ENCODE measurements around the gene CSH2.
"Not testable (repeated sequence)": the region's sequence is repeated elsewhere in the genome, so short reads cannot be mapped to it uniquely, and the experiment has no call there.

Gene CSH2

GRCh38 chr17:63894821-63895220 is 21.3 kb upstream of the CSH2 start:
- not testable (repeated sequence) for DNase-seq

- not testable (repeated sequence) for DNase-seq
Observed at GRCh38 chr17:63894021-63894420, 20.5 kb upstream of the CSH2 start.

GRCh38 chr17:63892316-63893037 is 19.0 kb upstream of the CSH2 start:
- DNase-seq: not testable (repeated sequence)

- DNase-seq: peak; percentile 34
Observed at GRCh38 chr17:63889026-63889848, 15.8 kb upstream of the CSH2 start.

GRCh38 chr17:63885119-63885518 is 11.6 kb upstream of the CSH2 start:
- not testable (repeated sequence) for DNase-seq

GRCh38 chr17:63882626-63883126 is 9.2 kb upstream of the CSH2 start:
- not testable (repeated sequence) for DNase-seq

- DNase-seq: peak; percentile 41
Observed at GRCh38 chr17:63881935-63882601, 8.6 kb upstream of the CSH2 start, which contains the start of gene GH2. Gene GH2, minus strand, starts transcription at chr17:63881944. Its CDS starts 143 bp downstream, at chr17:63881801.

GRCh38 chr17:63881337-63881736 is 7.9 kb upstream of the CSH2 start:
- DNase-seq: not testable (repeated sequence)

GRCh38 chr17:63880706-63881105 is 7.2 kb upstream of the CSH2 start:
- DNase-seq: no peak

- DNase-seq: not testable (repeated sequence)
Observed at GRCh38 chr17:63878413-63878812, 4.9 kb upstream of the CSH2 start.

GRCh38 chr17:63874693-63875092 is 1.2 kb upstream of the CSH2 start:
- DNase-seq: not testable (repeated sequence)

- DNase-seq: not testable (repeated sequence)
Observed at GRCh38 chr17:63874061-63874626, 667 bp upstream of the CSH2 start.

GRCh38 chr17:63871646-63872365 is 1.7 kb downstream of the CSH2 start:
- not testable (repeated sequence) for DNase-seq

GRCh38 chr17:63870292-63870665 is 3.2 kb downstream of the CSH2 start:
- not testable (repeated sequence) for DNase-seq

GRCh38 chr17:63869491-63870291 is 3.8 kb downstream of the CSH2 start:
- DNase-seq: not testable (repeated sequence)

GRCh38 chr17:63866625-63867024 is 6.9 kb downstream of the CSH2 start:
- not testable (repeated sequence) for DNase-seq

- no peak for DNase-seq
Observed at GRCh38 chr17:63859257-63859656, 14.2 kb downstream of the CSH2 start.

GRCh38 chr17:63856425-63856824 is 17.1 kb downstream of the CSH2 start:
- DNase-seq: not testable (repeated sequence)

- DNase-seq: no peak
Observed at GRCh38 chr17:63855185-63855584, 18.3 kb downstream of the CSH2 start.

GRCh38 chr17:63854709-63855108 is 18.8 kb downstream of the CSH2 start:
- DNase-seq: no peak

- no peak for DNase-seq
Observed at GRCh38 chr17:63853260-63853659, 20.2 kb downstream of the CSH2 start.
